Endothelial cell of umbilical vein (primary cell): ENCODE results near the gene FBLN2. TPM values are rescaled to one million over a fixed set of nuclear protein-coding genes. Genes with fewer than 3 reads are reported as not detected.

Experiments used
- BruUV-seq: library from RNA; stranded (reverse); fragments of 400-500 nt; replicated peaks from 2 replicates; lab custom pipeline; 2021; lab: Mats Ljungman, UMichigan
- CTCF ChIA-PET: fragments of 300-600, 350-600 bp; sonication (Branson Sonifier 250); formaldehyde crosslinking; loops from one replicate; lab custom pipeline; 2021; ENCODE audit warnings: antibody characterized with exemption, inconsistent platforms; lab: Charles Lee
- POLR2A ChIA-PET: fragments of 300-600, 350-600 bp; sonication (Branson Sonifier 250); formaldehyde crosslinking; loops from one replicate; lab custom pipeline; 2021; ENCODE audit warnings: antibody characterized with exemption, inconsistent platforms; lab: Charles Lee
- DNase-seq: peaks from one replicate; pipeline ENCODE4 v3.0.0-alpha.2; 2011; ENCODE audit warnings: low read depth, low spot score
- FAIRE-seq: peaks from 2 replicates; lab custom pipeline; 2011; peaks lifted over from hg19 to GRCh38; lab: Jason Lieb, UNC
- H2AFZ ChIP-seq: 2 replicates; pipeline ENCODE4 v1.6.0; 2012; ENCODE audit warnings: low read depth, low read length, control low read depth, inconsistent platforms
- H3K27ac ChIP-seq: 2 replicates; pipeline ENCODE4 v1.5.1; 2011; ENCODE audit warnings: low read depth, mild to moderate bottlenecking, control low read depth, low read length, moderate library complexity; ENCODE audit not compliant: insufficient read depth
- H3K27me3 ChIP-seq, 2 experiments: 2 replicates each; pipeline versions ENCODE4 v1.6.0 to v1.6.1; 2011; ENCODE audit warnings: low read length in 2 of 2, mixed read lengths in 1 of 2; ENCODE audit not compliant: control insufficient read depth in 2 of 2, insufficient read depth in 2 of 2
- H3K36me3 ChIP-seq, 2 experiments: 2 replicates in 1 of 2; 3 replicates in 1 of 2; pipeline ENCODE4 v1.5.1; 2011; ENCODE audit warnings: low read length in 2 of 2, mild to moderate bottlenecking in 1 of 2, moderate library complexity in 1 of 2; ENCODE audit not compliant: control insufficient read depth in 2 of 2, insufficient read depth in 2 of 2; ENCODE audit errors: extremely low read depth in 1 of 2
- H3K4me1 ChIP-seq: 3 replicates; pipeline ENCODE4 v1.5.1; 2011; ENCODE audit warnings: mild to moderate bottlenecking, low read length; ENCODE audit not compliant: control insufficient read depth, insufficient read depth; ENCODE audit errors: extremely low read depth
- H3K4me2 ChIP-seq: 2 replicates; pipeline ENCODE4 v1.6.1; 2011; ENCODE audit warnings: low read length, control low read depth, mixed read lengths; ENCODE audit not compliant: insufficient read depth
- H3K4me3 ChIP-seq, 3 experiments: fragments of 200-600 bp in 1 of 3; sonication (generic), shearing (Covaris generic) in 1 of 3; replicated peaks in 1 of 3; 2 replicates each; pipeline ENCODE4 v1.5.1; 2011 to 2016; ENCODE audit warnings: control low read depth in 3 of 3, low read length in 3 of 3, mild to moderate bottlenecking in 2 of 3, inconsistent platforms in 1 of 3, low read depth in 1 of 3, moderate library complexity in 1 of 3; ENCODE audit not compliant: insufficient read depth in 1 of 3
- H3K79me2 ChIP-seq: 2 replicates; pipeline ENCODE4 v1.6.0; 2012; ENCODE audit warnings: low read length, inconsistent platforms; ENCODE audit not compliant: control insufficient read depth, insufficient read depth
- H3K9ac ChIP-seq: replicated peaks from 2 replicates; pipeline ENCODE3; 2011; ENCODE audit warnings: low read length, control low read depth; ENCODE audit not compliant: insufficient read depth; ENCODE audit errors: extremely low read depth
- H3K9me1 ChIP-seq: replicated peaks from 3 replicates; pipeline ENCODE4 v1.6.0; 2011; ENCODE audit warnings: mild to moderate bottlenecking, low read length; ENCODE audit not compliant: control insufficient read depth, insufficient read depth; ENCODE audit errors: extremely low read depth
- H3K9me3 ChIP-seq: replicated peaks from 2 replicates; pipeline ENCODE4 v1.5.1; 2012; ENCODE audit warnings: low read length, inconsistent platforms; ENCODE audit not compliant: control insufficient read depth, insufficient read depth
- H4K20me1 ChIP-seq: replicated peaks from 2 replicates; pipeline ENCODE3; 2011; ENCODE audit warnings: mild to moderate bottlenecking, low read length; ENCODE audit not compliant: control insufficient read depth, insufficient read depth; ENCODE audit errors: extremely low read depth
- CTCF ChIP-seq, 2 donors: IDR thresholded peaks; 1 replicate in 1 of 2; 2 replicates in 1 of 2; pipeline ENCODE4 v1.5.1; 2011; ENCODE audit warnings: low read length in 2 of 2, mild to moderate bottlenecking in 2 of 2, moderate library complexity in 2 of 2, control low read depth in 1 of 2, inconsistent platforms in 1 of 2, low read depth in 1 of 2; ENCODE audit not compliant: insufficient read depth in 1 of 2; ENCODE audit errors: extremely low read depth in 1 of 2
- EZH2 ChIP-seq: IDR thresholded peaks from 2 replicates; pipeline ENCODE4 v1.6.1; 2012; ENCODE audit warnings: borderline replicate concordance, low read depth, mild to moderate bottlenecking, moderate library complexity, low read length, inconsistent platforms; ENCODE audit not compliant: severe bottlenecking
- FOS ChIP-seq: IDR thresholded peaks from 2 replicates; pipeline ENCODE4 v1.6.1; 2011; ENCODE audit warnings: mild to moderate bottlenecking, low read length, moderate library complexity, borderline replicate concordance; ENCODE audit not compliant: insufficient read depth
- GATA2 ChIP-seq: IDR thresholded peaks from 2 replicates; pipeline ENCODE4 v1.7.0; 2011; ENCODE audit warnings: low read depth, mild to moderate bottlenecking, moderate library complexity, mixed read lengths, low read length; ENCODE audit not compliant: insufficient read length, insufficient read depth
- JUN ChIP-seq: IDR thresholded peaks from 2 replicates; pipeline ENCODE4 v1.6.1; 2011; ENCODE audit warnings: borderline replicate concordance, low read depth; ENCODE audit not compliant: insufficient read length, insufficient read depth
- MAX ChIP-seq: IDR thresholded peaks from 2 replicates; pipeline ENCODE4 v1.6.1; 2011; ENCODE audit not compliant: insufficient read depth, insufficient read length
- MYC ChIP-seq: IDR thresholded peaks from one replicate; pipeline ENCODE4 v1.6.1; 2011; ENCODE audit warnings: mild to moderate bottlenecking, low read depth, low read length
- POLR2A ChIP-seq: IDR thresholded peaks from 2 replicates; pipeline ENCODE4 v1.6.1; 2012; ENCODE audit warnings: low read depth, mild to moderate bottlenecking, control low read depth, low read length
- POLR2AphosphoS5 ChIP-seq: IDR thresholded peaks from 2 replicates; pipeline ENCODE4 v1.6.1; 2012; ENCODE audit warnings: low read depth, mild to moderate bottlenecking, control low read depth, low read length, moderate library complexity; ENCODE audit not compliant: insufficient read depth
- dilution Hi-C: fragments of 300-500 bp; cut with MboI; formaldehyde crosslinking; loops from one replicate; pipeline ENCODE4 v1.15.0; 2019; ENCODE audit warnings: low sequenced_read_pairs; ENCODE audit not compliant: extremely low pct_ligation_motif_present
- intact Hi-C: fragments of 100-400 bp; cut with micrococcal nuclease; formaldehyde crosslinking; loops from one replicate; pipeline ENCODE4 v1.10.0; 2022
- polyA plus RNA-seq, 4 experiments: library from polyadenylated mRNA; depleted of rRNA in 3 of 4; stranded (reverse) in 3 of 4; unstranded in 1 of 4; fragments of >200 nt; gene quantifications; 2 replicates each; pipeline versions ENCODE4 v1.2.1 to v1.2.3, GENCODE V29; 2011 to 2012; ENCODE audit warnings: missing spikeins in 1 of 4
- total RNA-seq: library from RNA; stranded (reverse); gene quantifications from 2 replicates; pipeline ENCODE4 v1.2.3, GENCODE V29; 2021

Gene FBLN2
- total and polyA plus RNA-seq, 2 donors (not counting 3 experiments of a cell fraction or from before 2014, with no cell fraction given), result 1.4 to 1.9 TPM

DNA sequence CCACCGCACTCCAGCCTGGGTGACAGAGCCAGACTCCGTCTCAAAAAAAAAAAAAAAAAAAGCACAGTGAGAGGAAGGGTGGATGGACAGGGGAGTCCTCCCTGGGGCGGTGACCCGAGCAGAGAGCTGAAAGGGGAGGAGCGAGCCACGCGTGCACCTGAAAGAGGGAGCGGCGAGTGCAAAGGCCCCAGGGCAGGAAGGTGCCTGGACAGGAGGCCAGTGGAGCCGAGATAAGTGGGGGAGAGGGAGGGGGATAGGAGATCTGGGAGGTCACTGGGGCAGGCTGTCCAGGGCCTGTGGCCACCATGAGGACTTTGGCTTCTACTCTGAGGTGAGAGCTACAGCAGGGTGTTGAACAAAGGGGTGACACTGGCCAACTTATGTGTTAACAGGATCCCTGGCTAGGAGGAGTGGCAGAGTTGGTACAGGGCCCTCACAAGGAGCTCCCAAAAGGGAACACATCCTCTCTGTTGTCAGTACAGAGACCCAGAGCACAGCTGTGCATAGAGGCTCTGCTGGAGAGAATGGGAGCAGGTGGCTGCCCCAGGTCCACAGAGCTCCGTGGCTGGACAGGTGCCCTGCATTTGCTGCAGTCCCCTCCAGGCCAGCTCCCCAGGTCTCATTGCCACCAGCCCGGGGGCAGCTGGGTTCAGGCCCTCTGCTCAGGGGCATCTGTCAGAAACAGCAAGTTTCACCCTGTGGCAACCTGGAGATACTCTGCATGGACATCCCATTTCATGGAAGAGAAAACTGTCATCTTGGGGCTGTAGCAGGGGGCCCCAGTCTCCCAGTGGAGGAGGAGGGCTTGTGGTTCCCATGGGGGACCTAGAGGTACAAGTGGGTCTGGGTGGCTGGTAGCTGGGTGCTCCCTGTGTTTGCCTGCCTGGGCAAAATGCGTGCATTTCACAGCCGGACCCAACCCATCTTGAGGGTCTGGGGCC lies 28.5 kb downstream of the FBLN2 start:
- H3K79me2 ChIP-seq, result no peaks in the 10 kb centered on the region
- H3K27me3 ChIP-seq, result no peaks in the 10 kb centered on the region
- H3K9me3 ChIP-seq, result no peaks in the 10 kb centered on the region
- ChIA-PET POLR2A (no interaction called here), CTCF (no interaction called here)
- TF ChIP-seq GATA2, result no peak
- no peak for TF ChIP-seq POLR2AphosphoS5
- TF ChIP-seq MYC, result no peak
- TF ChIP-seq EZH2, result no peak
- TF ChIP-seq FOS, result no peak
- TF ChIP-seq JUN, result no peak
- no peak for TF ChIP-seq POLR2A
- no peak for TF ChIP-seq CTCF (IDR thresholded peaks at IDR 0.05; ENCODE audit: extremely low read depth in 1 of 2, insufficient read depth in 1 of 2, low read depth in 1 of 2, low read length in 2 of 2)
- no peak for TF ChIP-seq MAX
- H4K20me1 ChIP-seq, result no peaks in the 10 kb centered on the region
- intact Hi-C loops (no loop called here), dilution Hi-C loops (no loop called here)
- no peak overlapping the region for H3K4me2 ChIP-seq
- no peak overlapping the region for H3K9ac ChIP-seq
- H2AFZ ChIP-seq, result no peak overlapping the region
- H3K36me3 ChIP-seq, result no peaks in the 10 kb centered on the region
- BruUV-seq, result no TSS peak
- H3K9me1 ChIP-seq, result no peaks in the 10 kb centered on the region
- H3K27ac ChIP-seq, result no peak overlapping the region
- no peaks in the 10 kb centered on the region for H3K4me1 ChIP-seq
- DNase-seq (no peak), FAIRE-seq (no peak)
- no peak overlapping the region for H3K4me3 ChIP-seq
